A673 (cell line): ENCODE data around the gene LILRA2.

ENCODE experiments used
- CTCF ChIP-seq: fragments of 300-800, 200-600 bp; sonication (generic); conservative IDR thresholded peaks from 2 replicates; pipeline ENCODE4 v1.5.1; 2017; ENCODE audit warnings: low read depth, mild to moderate bottlenecking, antibody characterized with exemption, low read length, moderate library complexity, mixed read lengths
- EZH2 ChIP-seq: fragments of 200-600 bp; sonication (generic); IDR thresholded peaks from 2 replicates; pipeline ENCODE4 v1.6.1; 2017; ENCODE audit warnings: borderline replicate concordance, low read depth, mild to moderate bottlenecking, mixed read lengths, antibody characterized with exemption, low read length; ENCODE audit not compliant: poor library complexity, severe bottlenecking

GRCh38 chr19:54606230-54606629 is 32.6 kb downstream of the LILRA2 start:
- TF ChIP-seq EZH2 (no peak), CTCF (no peak)
